ENCODE measurements around the gene COIL. TPM values are rescaled to one million over a fixed set of nuclear protein-coding genes. Genes with fewer than 3 reads are reported as not detected.

Gene COIL
- total and polyA plus RNA-seq, 12 donors: 5.2 to 10.3 (median 8.1) TPM

- DNase-seq (no peak), ATAC-seq (no peak)
- H3K27ac ChIP-seq: peak overlapping the region in 9 of 10 donors; percentile 47 to 95 (median 91)
- no peaks in the 10 kb centered on the region for H3K27me3 ChIP-seq
- H3K4me1 ChIP-seq: peaks cover 5 to 70% (median 53%) of the 10 kb centered on the region in 9 donors
- H3K36me3 ChIP-seq: peaks cover 0 to 49% (median 23%) of the 10 kb centered on the region in 9 donors
- no peak for TF ChIP-seq CTCF (IDR thresholded peaks at IDR 0.05)
- intact Hi-C loops (cut with DNase I): loop anchor here in 3 of 10 donors (5.0 kb wide), 3 partner anchors 73 to 88 kb away; partner anchors contain the start of genes C17orf67 (in 1 of the 3) and DGKE (in 1 of the 3)
- peak overlapping the region in 7 of 10 donors; percentile 15 to 98 (median 89) for H3K4me3 ChIP-seq
- no peaks in the 10 kb centered on the region for H3K9me3 ChIP-seq
- WGBS, 2 donors: 78 to 80% methylated on average over 7 of the region's 7 CpGs
These were observed 50.2 kb downstream of the COIL start for GRCh38 chr17:56910509-56911235.

GRCh38 chr17:56909742-56910508 is 50.9 kb downstream of the COIL start:
- DNase-seq: peak in 1 of 2 donors; percentile 29
- Histone ChIP-seq H3K27ac (peak overlapping the region in 9 of 10 donors; percentile 47 to 95 (median 91)), H3K4me1 (peaks cover 5 to 63% (median 46%) of the 10 kb centered on the region in 9 donors), H3K4me3 (peak overlapping the region in 6 of 10 donors; percentile 15 to 98 (median 78)), H3K27me3 (no peaks in the 10 kb centered on the region), H3K9me3 (no peaks in the 10 kb centered on the region), H3K36me3 (peaks cover 0 to 57% (median 27%) of the 10 kb centered on the region in 9 donors)
- no peak for TF ChIP-seq CTCF (IDR thresholded peaks at IDR 0.05)
- ATAC-seq: peak in 5 of 8 donors; percentile 3 to 52 (median 8)
- 51 to 71% methylated on average over 6 of the region's 6 CpGs for WGBS, 2 donors
- intact Hi-C loops (cut with DNase I): loop anchor here in 3 of 10 donors (5.0 kb wide), 3 partner anchors 73 to 88 kb away; partner anchors contain the start of genes C17orf67 (in 1 of the 3) and DGKE (in 1 of the 3)

- no peaks in the 10 kb centered on the region for H3K27me3 ChIP-seq
- peak in 6 of 8 donors; percentile 34 to 64 (median 42) for ATAC-seq
- 59 to 80% methylated on average over 9 of the region's 9 CpGs for WGBS, 2 donors
- intact Hi-C loops (cut with DNase I): no loop called here
- H3K4me3 ChIP-seq: no peak overlapping the region
- DNase-seq: peak; percentile 24 to 55
- peak overlapping the region in 3 of 10 donors; percentile 29 to 95 (median 43) for H3K27ac ChIP-seq
- peaks cover 0 to 75% (median 40%) of the 10 kb centered on the region in 9 donors for H3K36me3 ChIP-seq
- peaks cover 0 to 4% (median 0%) of the 10 kb centered on the region in 11 donors for H3K9me3 ChIP-seq
- H3K4me1 ChIP-seq: peaks cover 5 to 63% (median 42%) of the 10 kb centered on the region in 9 donors
- TF ChIP-seq CTCF (IDR thresholded peaks at IDR 0.05): no peak
These were observed 52.8 kb downstream of the COIL start for GRCh38 chr17:56908001-56908542.

- no peak for DNase-seq
- intact Hi-C loops (cut with DNase I): no loop called here
- no peak overlapping the region for H3K27ac ChIP-seq
- 96 to 98% methylated on average over 5 of the region's 5 CpGs for whole genome bisulfite sequencing, 2 donors
- peaks cover 0 to 4% (median 0%) of the 10 kb centered on the region in 11 donors for H3K9me3 ChIP-seq
- H3K27me3 ChIP-seq: no peaks in the 10 kb centered on the region
- TF ChIP-seq CTCF (IDR thresholded peaks at IDR 0.05): no peak
- no peak overlapping the region for H3K4me3 ChIP-seq
- H3K36me3 ChIP-seq: peaks cover 0 to 100% (median 60%) of the 10 kb centered on the region in 9 donors
- peaks cover 0 to 33% (median 6%) of the 10 kb centered on the region in 9 donors for H3K4me1 ChIP-seq
- ATAC-seq: no peak
These were observed 57.3 kb downstream of the COIL start for GRCh38 chr17:56903560-56903959.
